Left cardiac atrium (tissue), 4 donors: ENCODE measurements around the gene CCDC191. TPM values are rescaled to one million over a fixed set of nuclear protein-coding genes. Genes with fewer than 3 reads are reported as not detected.
A peak's percentile ranks its signal among the peaks of the same experiment; 100 is the strongest.

Source experiments
- ATAC-seq, 2 donors: fragments of 200-7000 bp; cut with Tn5 transposase; one replicate each; pipeline ENCODE4 v1.9.1; 2020; ENCODE audit warnings: mild to moderate bottlenecking in 2 of 2, moderate library complexity in 2 of 2
- DNase-seq: peaks from one replicate; pipeline ENCODE4 v3.0.0-alpha.2; 2020
- intact Hi-C, 2 donors: fragments of 100-400 bp; cut with DNase I; formaldehyde crosslinking; loops; one replicate each; pipeline versions ENCODE4 v1.14.1 to v1.15.1; 2022 to 2023
- total RNA-seq, 2 donors: library from RNA; stranded (reverse); fragmentation: NEBNext Ultra II Directional; extraction: Animal tissue kit (Norgen Biotek cat#: 25700); gene quantifications; one replicate each; pipeline ENCODE4 v1.2.1, GENCODE V29; 2021
- donor health status: DM: no; HTN: yes; CAD: no.
- donor health status: DM: no; HTN: yes; CAD: no; lungs with severe emphysema.
- donor health status: DM: yes; HTN: yes; CAD: no.
- donor health status: Dilated cardiomyopathy.

The CCDC191 gene
- total RNA-seq, 2 donors from 2014 or later: 1.3 to 1.4 TPM

- ATAC-seq (no peak), DNase-seq (no peak)
- intact Hi-C loops: no loop called here
Observed at GRCh38 chr3:114068336-114068735, 12.0 kb upstream of the CCDC191 start.

GRCh38 chr3:114067804-114068203 is 11.5 kb upstream of the CCDC191 start:
- intact Hi-C loops: no loop called here
- DNase-seq (no peak), ATAC-seq (no peak)

GRCh38 chr3:114060906-114061655 is 4.8 kb upstream of the CCDC191 start:
- intact Hi-C loops: no loop called here
- ATAC-seq (no peak), DNase-seq (no peak)

- no peak for DNase-seq
- no peak for ATAC-seq
- intact Hi-C loops: loop anchor here in 1 of 2 donors (10.0 kb wide), 2 partner anchors 214 to 324 kb away; no protein-coding TSS in a partner anchor
Observed at GRCh38 chr3:114058646-114059045, 2.3 kb upstream of the CCDC191 start.

GRCh38 chr3:114057011-114057347 is 653 bp upstream of the CCDC191 start:
- no peak for DNase-seq
- intact Hi-C loops: loop anchor here in 1 of 2 donors (10.0 kb wide), 2 partner anchors 212 to 322 kb away; no protein-coding TSS in a partner anchor
- peak in 1 of 2 donors; percentile 8 for ATAC-seq

- ATAC-seq (no peak), DNase-seq (no peak)
- intact Hi-C loops: loop anchor here in 1 of 2 donors (10.0 kb wide), 2 partner anchors 207 to 317 kb away; no protein-coding TSS in a partner anchor
Observed at GRCh38 chr3:114052216-114052615, 4.1 kb downstream of the CCDC191 start.

- intact Hi-C loops: no loop called here
- DNase-seq (no peak), ATAC-seq (no peak)
Observed at GRCh38 chr3:114043205-114043604, 13.1 kb downstream of the CCDC191 start.

- ATAC-seq (no peak), DNase-seq (no peak)
- intact Hi-C loops: no loop called here
Observed at GRCh38 chr3:114035896-114036295, 20.4 kb downstream of the CCDC191 start.

- ATAC-seq (no peak), DNase-seq (no peak)
- intact Hi-C loops: no loop called here
Observed at GRCh38 chr3:114034787-114035545, 21.4 kb downstream of the CCDC191 start.

- DNase-seq: no peak
- ATAC-seq: no peak
- intact Hi-C loops: no loop called here
Observed at GRCh38 chr3:114034211-114034610, 22.1 kb downstream of the CCDC191 start.

GRCh38 chr3:114033721-114034120 is 22.6 kb downstream of the CCDC191 start:
- ATAC-seq: no peak
- no peak for DNase-seq
- intact Hi-C loops: no loop called here

GRCh38 chr3:114026331-114026730 is 30.0 kb downstream of the CCDC191 start:
- intact Hi-C loops: no loop called here
- no peak for DNase-seq
- ATAC-seq: no peak

GRCh38 chr3:114025451-114025850 is 30.9 kb downstream of the CCDC191 start:
- ATAC-seq: no peak
- no peak for DNase-seq
- intact Hi-C loops: no loop called here

GRCh38 chr3:114022145-114022802 is 34.1 kb downstream of the CCDC191 start:
- ATAC-seq (no peak), DNase-seq (no peak)
- intact Hi-C loops: no loop called here

- intact Hi-C loops: no loop called here
- ATAC-seq (no peak), DNase-seq (no peak)
Observed at GRCh38 chr3:114020907-114021306, 35.4 kb downstream of the CCDC191 start.

- no peak for ATAC-seq
- no peak for DNase-seq
Observed at GRCh38 chr3:114019486-114019885, 36.8 kb downstream of the CCDC191 start.

GRCh38 chr3:114014211-114014610 is 42.1 kb downstream of the CCDC191 start:
- ATAC-seq (no peak), DNase-seq (no peak)
- intact Hi-C loops: no loop called here

More at GRCh38 chr3:114019486-114019885, 36.8 kb downstream of the CCDC191 start:
- intact Hi-C loops: no loop called here

- no peak for DNase-seq
- no peak for ATAC-seq
- intact Hi-C loops: no loop called here
Observed at GRCh38 chr3:114011059-114011797, 45.1 kb downstream of the CCDC191 start.

GRCh38 chr3:114005481-114005880 is 50.8 kb downstream of the CCDC191 start:
- ATAC-seq: no peak
- intact Hi-C loops: no loop called here
- no peak for DNase-seq
